Skin of body (tissue), 2 donors: ENCODE measurements around the gene HAUS2. TPM values are rescaled to one million over a fixed set of nuclear protein-coding genes. Genes with fewer than 3 reads are reported as not detected.
"Not testable (repeated sequence)": the region's sequence is repeated elsewhere in the genome, so short reads cannot be mapped to it uniquely, and the experiment has no call there.

Source experiments
- DNase-seq: peaks from one replicate; lab custom pipeline; 2025; lab: John Stamatoyannopoulos, UW
- total RNA-seq: library from RNA; depleted of rRNA; stranded (reverse); fragments of >200 nt; gene quantifications from one replicate; pipeline ENCODE4 v1.2.3, GENCODE V29; 2014

The HAUS2 gene
- total RNA-seq: 21.0 TPM

DNA sequence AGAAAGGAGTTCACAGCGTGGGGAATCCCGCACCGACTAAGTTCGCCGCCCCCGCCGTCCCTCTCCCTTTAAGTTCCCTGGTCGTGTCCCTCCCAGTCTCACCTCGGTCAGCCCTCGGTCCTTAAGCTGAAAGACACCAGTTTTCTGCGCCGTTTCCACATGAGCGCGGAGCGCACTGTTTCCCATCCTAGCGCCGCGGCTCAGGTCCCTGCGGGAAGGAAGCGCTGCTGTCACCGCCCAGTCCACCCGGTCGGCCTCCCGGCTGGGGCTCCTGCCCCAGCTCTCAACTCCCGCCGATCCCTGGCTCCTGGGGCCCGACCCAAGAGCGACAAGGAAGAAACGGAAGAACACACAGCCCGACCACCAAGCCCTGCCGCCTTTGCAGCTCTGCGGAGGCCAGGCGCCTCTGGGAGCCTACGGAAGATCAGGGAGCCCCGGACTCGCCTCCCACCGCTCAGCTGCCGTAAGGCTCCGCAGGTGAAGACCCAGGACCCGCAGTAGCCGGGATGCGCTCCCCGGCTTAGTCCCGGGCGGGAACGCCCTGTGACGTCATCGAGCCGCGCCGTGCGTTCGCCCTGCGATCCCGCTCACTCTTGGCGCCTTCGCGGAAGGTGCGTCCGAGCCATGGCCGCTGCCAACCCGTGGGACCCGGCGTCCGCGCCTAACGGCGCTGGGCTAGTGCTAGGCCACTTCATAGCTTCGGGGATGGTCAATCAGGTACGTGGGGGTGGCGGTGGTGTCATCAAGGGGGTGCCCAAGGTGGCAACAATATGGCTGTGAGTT is at the start of gene HAUS2, which contains the start of gene LRRC57:
HAUS2 (plus strand) TSS at position 590 of the 783 bp plus-strand sequence; CDS start at position 625, 35 bp downstream.
LRRC57 (minus strand) TSS at position 545 of the 783 bp plus-strand sequence; CDS start at position 186, 359 bp downstream.
- peak; percentile 74 for DNase-seq

DNA sequence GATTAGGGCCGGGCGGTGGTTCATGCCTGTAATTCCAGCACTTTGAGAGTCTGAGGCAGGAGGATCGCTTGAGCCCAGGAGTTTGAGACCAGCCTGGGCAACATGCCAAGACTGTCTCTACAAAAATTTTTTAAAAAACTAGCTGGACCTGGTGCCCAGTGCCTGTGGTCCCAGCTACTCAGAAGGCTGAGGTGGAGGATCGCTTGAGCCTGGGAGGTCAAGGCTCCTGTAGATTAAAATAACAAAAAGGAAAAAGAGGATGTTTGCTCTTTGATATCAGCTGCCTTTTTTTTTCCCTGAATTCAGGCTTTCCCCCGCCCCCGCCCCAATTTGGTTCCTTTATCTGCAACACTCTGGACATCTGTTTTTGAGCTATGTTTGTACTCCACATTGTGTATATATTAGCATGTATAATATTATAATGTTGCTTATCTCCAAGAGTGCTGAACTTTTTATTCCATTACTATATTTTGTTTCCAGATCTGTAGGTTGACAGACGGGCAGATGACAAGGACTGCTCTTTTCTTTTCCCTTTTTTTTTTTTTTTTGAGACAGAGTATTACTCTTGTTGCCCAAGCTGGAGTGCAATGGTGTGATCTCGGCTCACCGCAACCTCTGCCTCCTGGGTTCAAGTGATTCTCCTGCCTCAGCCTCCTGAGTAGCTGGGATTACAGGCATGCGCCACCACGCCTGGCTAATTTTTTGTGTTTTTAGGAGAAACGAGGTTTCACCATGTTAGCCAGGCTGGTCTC is 48.6 kb upstream of the HAUS2 start:
- no peak for DNase-seq

DNA sequence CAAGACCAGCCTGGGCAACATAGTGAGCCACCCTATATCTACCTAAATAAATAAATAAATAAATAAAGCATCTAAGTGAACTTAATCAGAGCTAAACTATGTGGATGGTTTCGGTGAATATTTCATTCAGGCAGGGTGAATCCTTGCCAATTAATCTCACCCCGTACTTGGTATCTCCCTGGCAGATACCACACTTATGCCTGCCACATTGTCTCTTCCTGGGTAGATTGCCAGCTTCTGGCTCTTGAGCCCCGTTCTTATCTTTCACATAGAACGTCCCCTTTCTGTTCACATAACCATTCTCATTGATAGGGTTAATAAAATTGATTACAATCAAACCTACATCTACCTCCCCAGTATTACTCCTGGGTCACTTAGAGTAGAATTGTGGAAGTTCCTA is 46.2 kb upstream of the HAUS2 start:
- DNase-seq: no peak

DNA sequence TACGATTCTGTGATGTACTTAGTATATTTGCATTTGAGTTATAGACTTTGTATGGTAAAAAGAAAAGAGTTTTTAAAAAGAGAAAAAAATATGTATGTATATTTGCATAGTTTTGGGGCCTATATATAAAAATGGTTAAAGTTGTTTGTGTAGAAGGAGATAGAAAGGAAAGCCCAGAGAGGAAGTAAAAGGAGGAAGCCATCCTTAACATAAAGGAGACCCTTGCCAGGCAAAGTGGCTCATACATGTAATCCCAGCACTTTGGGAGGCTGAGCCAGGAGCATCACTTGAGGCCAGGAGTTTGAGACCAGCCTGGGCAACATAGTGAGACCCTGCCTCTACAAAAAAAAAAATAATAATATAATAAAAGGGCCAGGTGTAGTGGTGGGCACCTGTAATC is 44.8 kb upstream of the HAUS2 start:
- DNase-seq: no peak

DNA sequence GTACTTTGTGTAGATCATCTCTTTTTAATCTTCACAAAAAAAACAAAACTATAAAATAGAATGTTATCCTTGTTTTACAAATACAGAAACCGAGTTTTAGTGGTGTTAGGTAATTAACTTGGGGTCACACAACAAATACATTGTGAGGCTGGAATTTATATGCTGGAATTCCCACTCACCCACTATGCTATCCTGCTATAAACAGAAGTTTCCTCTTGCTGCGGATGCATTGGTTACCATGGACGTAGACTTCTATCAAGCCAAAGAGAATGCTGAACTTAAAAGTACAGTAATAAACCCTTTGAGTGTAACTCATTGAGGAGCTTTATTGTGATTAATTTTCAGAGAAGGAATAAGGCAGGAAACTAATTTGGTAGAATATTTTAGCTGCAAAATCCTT is 44.0 kb upstream of the HAUS2 start:
- DNase-seq: no peak

DNA sequence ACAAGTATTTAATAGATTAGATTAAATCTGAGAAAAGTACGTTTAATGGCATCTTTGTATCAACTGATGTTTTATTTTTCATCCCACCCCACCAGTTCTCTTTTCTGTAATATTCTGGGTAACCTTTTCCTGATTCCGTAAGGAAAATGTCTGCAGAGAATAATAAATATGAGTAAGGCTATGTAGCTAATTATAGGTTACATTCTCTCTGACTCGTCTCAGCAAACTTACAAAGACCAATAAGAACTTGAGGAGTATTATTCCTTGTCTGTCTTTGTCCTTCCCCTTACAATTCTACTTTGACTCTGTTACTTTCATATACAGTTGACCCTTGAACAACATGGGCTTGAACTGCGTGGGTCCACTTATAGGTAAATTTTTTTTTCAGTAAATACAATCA is 41.1 kb upstream of the HAUS2 start:
- no peak for DNase-seq

DNA sequence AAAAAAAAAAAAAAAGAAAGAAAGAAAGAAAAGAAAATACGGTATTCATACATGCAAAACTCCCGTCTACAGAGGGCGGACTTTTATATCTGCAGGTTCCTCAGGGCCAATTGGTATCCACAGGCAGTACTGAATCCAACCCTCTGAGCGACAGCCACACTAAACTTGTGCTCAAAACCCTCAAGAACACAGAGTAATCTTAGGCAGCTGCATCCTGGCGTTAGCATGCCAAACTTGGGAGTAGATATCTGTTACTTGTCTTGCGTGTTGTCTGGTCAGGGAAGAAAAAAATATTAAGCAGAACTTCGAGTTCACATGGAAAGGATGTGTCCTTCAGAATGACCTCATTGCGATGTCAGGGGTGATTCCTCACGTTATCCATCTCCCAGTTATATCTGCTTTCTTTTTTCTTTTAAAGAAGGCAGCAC is 40.4 kb upstream of the HAUS2 start:
- DNase-seq: no peak

DNA sequence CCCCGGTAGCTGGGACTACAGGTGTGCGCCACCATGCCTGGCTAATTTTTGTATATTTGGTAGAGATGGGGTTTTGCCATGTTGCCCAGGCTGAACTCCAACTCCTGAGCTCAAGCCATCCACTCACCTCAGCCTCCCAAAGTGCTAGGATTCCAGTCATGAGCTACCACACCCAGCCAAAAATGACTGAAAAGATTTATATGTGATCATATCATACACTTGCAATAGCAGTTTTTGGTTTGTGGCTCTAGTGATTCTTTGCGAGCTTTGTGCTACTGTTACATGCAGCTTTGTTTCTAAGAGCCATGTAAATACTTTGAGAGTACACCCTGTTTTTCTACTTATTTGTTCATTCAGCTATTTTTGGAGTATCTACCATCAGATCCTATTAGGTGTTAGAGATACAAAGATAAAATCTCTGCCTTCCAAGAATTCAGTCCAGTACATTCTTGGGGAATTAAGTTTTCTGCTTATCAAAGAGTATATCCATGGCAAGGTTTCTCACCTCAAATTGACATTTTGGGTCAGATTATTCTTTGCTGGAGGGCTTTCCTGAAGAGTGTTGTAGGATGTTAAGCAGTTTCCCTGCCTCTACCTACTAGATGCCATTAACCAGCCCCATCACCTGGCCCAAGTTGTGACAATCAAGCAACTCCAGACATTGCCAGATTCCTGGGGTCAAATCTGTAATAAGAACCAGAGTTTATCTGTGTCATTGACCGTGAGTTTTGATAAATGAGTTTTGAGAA is 38.2 kb upstream of the HAUS2 start:
- no peak for DNase-seq

DNA sequence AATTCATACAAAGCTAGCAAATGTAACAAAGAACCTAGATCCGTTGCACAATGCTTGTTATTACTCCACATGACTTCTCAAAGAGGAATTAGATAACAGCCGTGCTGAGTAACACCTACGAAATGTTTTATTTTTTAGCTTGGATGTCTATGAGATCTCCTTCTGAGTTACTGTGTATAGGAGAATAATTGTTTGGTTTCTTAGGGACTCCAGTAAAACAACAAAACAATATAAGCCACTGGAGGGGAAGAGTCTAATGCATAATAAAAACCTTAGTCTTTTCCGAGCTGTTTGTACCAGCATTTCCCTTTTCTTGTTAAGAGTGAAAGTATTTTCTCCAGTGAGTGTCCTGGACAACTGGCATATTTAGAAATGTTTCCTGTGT is 37.6 kb upstream of the HAUS2 start:
- no peak for DNase-seq

DNA sequence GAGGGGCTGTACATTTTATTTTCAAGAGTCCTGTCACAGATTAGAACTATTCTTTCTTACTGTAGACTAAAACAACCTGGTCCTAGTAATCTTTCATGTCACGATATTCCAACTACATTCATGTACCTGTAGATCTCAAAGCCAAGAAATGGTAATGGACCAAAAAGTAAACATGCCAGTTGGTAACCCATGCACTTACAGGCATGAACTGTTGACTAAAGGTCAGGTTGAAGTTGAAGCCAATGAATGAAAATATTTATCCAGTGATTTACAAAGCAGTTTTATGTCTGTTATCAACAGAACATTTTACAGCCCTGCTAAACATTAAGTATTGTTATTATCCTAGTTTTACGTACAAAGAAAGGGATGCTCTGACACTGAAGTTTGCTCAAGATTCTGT is 25.3 kb upstream of the HAUS2 start:
- no peak for DNase-seq

DNA sequence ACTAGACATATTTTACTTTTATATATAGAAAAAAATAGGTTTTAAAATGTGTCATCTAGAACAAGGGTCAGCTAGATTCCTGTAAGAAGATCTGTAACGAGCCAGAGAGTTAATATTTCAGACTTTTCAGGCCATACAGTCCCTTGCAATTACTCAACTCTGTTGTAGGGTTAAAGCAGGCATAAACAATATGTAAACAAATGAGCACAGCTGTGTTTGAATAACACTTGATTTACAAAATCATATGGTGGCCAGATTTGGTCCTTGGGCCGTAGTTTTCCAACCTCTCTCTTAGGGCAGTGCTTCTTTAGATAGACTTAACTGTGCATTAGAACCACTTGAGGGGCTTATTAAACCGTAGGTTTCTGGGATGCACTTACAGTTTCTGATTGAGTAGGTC is 19.7 kb upstream of the HAUS2 start:
- DNase-seq: no peak

DNA sequence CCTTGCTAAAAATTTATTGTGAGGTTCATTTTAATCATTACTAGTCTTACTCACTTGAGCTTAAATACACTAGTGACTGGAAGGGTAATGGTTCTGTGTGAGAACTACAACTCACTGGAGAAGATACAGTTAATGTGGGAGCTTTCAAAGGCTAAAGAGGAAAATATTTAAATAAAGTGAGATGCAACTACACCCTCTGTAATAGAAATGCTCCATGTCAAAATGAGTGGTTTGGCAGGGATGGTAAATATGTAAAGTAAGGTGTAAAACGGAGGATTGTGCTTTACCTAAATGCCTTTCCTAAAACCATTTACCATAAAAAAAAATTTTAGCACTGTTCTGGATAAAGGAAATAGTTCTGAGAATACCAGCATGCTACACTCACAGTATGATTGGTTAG is 15.4 kb upstream of the HAUS2 start:
- DNase-seq: no peak

DNA sequence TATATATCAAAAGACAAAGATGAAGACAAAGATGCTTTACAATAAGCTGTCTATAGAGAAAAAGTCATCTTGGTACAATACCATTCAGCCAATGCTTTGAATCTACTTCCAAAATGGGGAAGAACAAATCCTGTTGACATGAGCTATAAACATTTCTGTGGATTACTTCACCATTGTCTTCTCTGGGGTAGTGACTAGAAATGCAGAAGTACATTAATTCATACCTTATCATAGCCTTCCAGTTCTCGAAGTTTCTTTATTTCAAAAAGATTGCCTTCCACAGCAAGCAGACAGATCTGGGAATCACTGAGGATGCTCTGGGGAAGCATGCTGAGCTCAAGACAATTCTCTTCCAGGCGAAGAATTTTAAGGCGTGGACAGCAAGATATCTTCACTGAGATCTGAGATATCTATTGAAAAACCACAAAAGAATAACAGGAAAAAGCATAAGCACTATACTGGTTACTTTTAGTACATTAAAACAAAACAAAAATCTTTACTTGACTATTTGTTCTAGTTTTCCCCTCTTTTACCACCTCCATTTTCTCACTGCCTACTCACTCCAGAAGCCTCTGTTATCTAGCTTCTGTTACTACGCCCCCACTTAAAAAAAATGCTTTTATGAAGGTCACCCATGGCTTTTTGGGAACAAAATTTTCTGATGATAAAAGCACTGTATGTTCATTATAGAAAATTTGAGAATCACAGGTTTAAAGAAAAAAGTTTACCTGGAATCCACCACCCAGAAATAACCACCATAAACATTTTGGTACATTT is 3.6 kb upstream of the HAUS2 start:
- no peak for DNase-seq

DNA sequence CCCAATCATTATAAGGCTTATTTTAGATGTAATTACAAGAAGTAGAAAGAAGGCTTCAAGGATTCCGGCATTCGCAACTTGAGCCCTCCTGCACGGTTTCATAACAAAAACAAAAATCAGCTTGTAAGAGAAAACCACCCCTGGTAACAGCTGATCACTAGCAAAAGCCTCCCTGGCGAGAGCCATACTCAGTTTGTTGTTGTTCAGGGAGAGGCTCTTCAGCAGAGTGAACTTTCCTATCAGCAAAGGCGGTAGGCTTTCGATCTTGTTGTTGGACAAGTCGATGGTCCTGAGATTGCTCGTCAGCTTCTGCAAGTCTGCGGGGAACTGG is 755 bp upstream of the HAUS2 start:
- DNase-seq: no peak

DNA sequence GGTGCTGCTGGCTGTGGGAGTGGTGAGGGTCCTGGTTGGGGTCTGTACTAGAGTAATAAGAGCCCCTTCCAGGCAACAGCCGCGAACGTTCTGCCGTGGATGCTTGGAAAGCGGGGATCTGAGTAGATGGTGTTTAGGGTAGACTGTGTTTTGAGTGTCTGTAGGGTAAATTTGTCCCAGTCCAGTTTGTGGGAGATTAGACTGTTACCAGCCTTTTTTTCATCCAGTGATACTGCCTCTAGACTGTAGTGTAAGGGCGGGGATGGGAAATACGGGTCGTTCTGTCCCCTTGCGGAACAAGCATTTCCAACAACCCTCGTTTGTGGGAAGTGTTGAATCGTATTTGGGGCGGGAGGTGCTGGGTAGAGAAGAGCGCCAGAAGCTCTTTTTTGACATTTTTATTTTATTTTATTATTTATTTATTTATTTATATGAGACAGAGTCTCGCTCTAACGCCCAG is 424 bp downstream of the HAUS2 start:
- peak; percentile 39 for DNase-seq

DNA sequence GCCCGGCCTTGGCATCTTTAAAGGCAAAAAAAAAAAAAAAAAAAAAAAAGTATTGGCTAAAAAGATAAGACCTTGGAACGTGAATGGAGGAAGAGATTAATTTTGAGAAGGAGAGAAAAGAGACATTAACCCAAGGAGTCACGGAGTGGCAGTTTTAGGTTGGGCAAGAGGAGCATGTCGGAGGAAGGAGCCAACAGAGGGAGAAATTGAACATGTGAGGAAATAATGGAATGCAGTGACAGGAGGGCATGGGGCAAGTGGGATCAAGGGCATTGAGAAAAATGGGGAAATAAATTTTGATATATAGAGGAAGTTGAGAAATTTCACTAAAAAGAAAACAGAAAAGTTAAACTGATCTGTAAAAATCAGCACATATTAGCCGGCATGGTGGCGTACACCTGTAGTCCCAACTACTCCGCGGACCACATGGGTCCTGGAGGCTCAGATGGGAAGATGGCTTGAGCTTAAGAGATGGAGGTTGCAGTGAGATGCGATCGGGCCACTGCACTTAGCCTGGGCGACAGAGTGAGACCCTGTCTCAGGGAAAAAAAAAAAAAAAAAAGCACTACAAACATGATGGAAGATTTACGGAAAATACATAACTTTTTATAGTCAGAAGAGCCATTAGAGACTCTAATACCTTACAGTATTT is 1.2 kb downstream of the HAUS2 start:
- DNase-seq: no peak

DNA sequence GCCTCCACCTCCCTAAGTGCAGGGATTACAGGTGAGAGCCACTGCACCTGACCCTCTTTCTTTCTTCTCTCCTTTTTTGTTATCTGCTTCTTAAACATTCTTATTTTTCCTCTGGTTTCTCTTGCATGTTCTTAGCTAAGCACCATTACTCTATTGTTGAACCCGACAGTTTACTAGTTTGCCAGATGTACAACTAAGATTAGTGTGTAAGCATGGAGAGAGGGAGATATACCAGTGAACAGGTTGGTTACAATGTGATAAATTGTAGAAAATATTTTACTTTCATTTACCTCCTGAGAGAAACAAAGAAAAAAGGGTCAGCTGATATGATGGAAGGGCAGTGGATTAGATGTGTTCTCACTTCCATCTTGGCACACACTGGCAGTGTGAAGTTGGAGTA is 4.9 kb downstream of the HAUS2 start:
- DNase-seq: no peak

DNA sequence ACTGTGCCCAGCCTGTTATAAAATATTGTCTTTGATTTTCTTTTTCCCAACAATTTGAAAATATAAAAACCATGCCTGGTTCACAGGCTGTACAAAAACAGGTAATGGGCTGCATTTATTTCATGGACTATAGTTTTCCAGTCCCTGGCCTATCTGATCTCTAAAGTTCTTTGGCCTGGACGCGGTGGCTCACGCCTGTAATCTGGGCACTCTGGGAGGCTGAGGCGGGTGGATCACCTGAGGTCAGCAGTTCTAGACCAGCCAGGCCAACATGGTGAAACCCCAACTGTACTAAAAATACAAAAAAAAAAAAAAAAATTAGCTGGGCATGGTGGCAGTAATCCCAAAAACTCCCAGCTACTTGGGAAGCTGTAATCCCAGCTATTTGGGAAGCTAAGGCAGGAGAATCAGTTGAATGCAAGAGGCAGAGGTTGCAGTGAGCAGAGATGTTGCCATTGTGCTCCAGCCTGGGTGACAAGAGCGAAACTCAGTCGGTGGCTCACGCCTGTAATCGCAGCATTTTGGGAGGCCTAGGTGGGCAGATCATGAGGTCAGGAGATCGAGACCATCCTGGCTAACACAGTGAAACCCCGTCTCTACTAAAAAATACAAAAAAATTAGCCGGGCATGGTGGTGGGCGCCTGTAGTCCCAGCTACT is 8.0 kb downstream of the HAUS2 start:
- DNase-seq: not testable (repeated sequence)

DNA sequence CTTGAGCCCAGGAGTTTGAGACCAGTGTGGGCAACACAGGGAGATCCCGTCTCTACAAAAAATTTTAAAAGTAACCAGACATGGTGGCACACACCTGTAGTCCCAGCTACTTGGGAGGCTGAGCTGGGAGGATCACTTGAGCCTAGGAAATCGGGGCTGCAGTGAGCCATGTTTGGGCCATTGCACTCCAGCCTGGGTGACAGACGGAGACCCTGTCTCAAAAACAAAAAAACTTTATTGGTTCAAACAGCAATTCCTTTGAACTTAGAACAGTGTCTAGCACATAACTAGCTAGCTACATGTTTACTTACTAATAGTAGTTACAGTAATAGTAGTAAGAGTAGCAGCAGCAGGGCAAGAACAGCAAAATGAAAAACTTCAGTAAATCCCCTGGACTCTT is 10.1 kb downstream of the HAUS2 start:
- DNase-seq: no peak
